Upper lobe of left lung (tissue), 4 donors: ENCODE measurements around the gene SHISAL1.

Experiments used
- EP300 ChIP-seq, 4 donors: sonication (generic); formaldehyde crosslinking; IDR thresholded peaks; one replicate each; pipeline ENCODE4 v1.5.1; 2017; ENCODE audit warnings: antibody characterized with exemption in 4 of 4, control low read depth in 2 of 4
- POLR2A ChIP-seq, 4 donors: fragments of 450-650 bp; IDR thresholded peaks; one replicate each; pipeline ENCODE4 v1.5.1; 2016 to 2017; ENCODE audit warnings: antibody characterized with exemption in 4 of 4, mild to moderate bottlenecking in 2 of 4
- TF ChIP-seq, protein P1 (sequence below), 6 experiments: fragments of 450-650 bp in 4 of 6; fragments of 200-600 bp in 2 of 6; sonication (generic) in 2 of 6; IDR thresholded peaks; one replicate each; pipeline ENCODE4 v1.5.1; 2016 to 2019; ENCODE audit warnings: antibody characterized with exemption in 6 of 6

DNA sequence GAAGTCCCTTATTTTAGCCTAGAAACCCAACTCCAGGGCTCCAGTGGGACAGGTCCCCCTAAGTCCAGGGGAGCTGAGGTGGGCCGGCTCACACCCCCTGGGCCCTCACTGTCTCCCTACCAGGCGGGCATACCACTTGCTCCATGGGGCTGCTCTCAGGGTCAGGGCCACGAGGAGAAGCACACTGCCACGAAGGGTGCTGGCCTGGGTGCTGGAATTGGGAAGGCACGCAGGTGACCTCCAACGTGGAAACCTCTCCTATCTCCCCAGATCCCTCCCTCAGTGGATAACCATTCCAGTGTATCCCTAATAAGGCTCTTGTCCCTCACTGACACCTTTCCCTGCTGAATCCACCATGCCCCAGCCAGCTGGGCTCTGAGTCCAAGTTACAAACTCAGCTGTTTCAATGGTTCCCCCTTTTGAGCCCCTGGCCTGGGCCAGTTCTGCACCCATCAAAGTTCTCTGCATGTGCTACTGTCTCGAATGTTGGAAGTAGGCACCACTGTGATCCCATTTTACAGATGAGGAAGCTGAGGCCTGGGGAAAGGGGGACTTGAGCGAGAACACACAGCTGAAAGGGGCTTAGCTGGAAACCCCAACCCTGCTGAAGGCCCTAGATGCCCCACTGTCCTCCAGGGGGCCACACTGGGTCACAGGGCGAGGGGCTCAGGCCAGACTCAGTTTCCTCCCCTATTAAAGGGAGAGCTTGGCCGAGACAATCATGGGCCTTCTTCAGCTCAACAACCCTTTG is 1.5 kb downstream of the SHISAL1 start:
- TF ChIP-seq, protein P1, sequence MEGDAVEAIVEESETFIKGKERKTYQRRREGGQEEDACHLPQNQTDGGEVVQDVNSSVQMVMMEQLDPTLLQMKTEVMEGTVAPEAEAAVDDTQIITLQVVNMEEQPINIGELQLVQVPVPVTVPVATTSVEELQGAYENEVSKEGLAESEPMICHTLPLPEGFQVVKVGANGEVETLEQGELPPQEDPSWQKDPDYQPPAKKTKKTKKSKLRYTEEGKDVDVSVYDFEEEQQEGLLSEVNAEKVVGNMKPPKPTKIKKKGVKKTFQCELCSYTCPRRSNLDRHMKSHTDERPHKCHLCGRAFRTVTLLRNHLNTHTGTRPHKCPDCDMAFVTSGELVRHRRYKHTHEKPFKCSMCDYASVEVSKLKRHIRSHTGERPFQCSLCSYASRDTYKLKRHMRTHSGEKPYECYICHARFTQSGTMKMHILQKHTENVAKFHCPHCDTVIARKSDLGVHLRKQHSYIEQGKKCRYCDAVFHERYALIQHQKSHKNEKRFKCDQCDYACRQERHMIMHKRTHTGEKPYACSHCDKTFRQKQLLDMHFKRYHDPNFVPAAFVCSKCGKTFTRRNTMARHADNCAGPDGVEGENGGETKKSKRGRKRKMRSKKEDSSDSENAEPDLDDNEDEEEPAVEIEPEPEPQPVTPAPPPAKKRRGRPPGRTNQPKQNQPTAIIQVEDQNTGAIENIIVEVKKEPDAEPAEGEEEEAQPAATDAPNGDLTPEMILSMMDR (IDR thresholded peaks at IDR 0.05) = no peak
- TF ChIP-seq POLR2A (IDR thresholded peaks at IDR 0.05) (no peak), EP300 (IDR thresholded peaks at IDR 0.05) (no peak)
